HL-60/S4 treated with phorbol 12-myristate 13-acetate at 8.2 ng/mL for 4 days and 3 days (cell line): Measurements from ENCODE around the gene SERPINB8.

ENCODE experiments used
- in situ Hi-C: fragments of 300-500 bp; cut with MboI; formaldehyde crosslinking; loops from 2 replicates; pipeline ENCODE4 v1.15.0; 2022; ENCODE audit warnings: low sequenced_read_pairs

The SERPINB8 gene

DNA sequence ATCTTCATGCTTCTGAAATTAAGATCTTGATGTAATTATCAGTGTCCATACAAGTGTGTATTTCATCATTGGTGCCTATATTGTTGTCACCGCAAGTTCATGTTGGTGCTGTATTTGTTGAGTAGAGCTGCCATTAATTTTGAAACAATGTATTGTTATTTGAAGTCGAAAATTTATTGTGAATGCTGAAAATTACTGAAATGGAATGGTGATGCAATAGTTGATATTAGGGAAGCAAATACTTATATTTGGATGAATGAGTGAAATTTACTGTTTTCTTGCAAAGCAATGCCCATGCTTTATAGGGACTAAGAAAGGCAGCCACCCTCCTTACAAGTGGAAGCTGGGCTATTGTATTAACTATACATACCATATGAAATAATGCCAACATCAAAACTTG lies 41.6 kb downstream of the SERPINB8 start:
- in situ Hi-C loops: no loop called here

DNA sequence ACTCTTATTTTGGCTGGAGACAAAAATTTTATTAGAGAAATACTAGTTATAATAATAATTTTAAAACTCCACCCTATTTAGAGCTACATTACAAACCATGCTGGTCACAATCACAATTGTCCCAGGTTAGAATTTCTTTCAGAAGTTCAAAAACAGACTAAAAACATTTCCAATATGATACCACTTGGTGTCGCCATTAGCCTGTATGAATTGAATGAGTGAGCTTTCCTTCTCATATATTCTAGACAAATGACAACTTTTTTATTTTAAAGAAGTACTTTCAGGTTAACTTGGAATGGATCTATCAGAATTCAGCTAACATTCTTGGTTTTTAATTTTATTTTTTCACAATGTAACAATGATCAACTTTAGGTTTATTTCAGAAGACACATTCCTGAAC lies 48.0 kb downstream of the SERPINB8 start:
- in situ Hi-C loops: no loop called here

DNA sequence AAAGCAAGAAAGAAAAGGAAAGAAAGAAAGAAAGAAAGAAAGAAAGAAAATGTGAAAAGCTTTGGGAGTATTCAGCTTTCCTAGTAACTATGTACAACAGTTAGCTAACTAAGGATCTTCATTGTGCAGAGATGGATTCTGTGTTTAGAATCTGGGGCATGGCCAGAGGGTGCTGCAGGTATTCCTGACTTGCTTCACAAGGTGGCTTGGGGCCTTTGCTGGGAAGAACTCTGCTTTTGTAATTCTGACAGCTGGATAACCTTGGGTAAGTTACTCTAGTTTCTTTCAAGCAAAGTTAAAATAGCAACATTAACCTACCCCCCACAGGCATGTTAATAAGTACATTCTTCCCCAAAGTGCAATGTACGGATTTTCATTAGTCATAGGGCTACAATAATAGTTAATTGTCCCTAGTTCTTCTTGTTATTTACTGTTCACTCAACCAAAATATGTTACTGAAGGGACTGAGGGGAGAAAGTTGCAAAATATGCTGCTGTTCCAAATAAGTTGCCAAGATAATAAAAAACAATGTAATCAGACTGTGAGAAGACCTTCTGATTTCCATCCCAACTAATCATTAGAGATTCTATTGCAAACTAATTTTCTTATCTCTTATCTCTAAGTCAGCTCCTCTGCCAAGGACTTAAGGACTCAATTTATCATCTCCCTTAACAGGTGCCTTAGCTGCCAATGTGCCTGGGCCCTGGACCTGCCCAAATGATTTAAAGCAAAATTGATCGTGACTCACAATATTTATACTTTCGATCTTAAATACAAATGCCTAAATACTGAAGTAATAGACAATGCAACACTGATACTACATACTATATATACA lies 50.3 kb downstream of the SERPINB8 start:
- in situ Hi-C loops: no loop called here

DNA sequence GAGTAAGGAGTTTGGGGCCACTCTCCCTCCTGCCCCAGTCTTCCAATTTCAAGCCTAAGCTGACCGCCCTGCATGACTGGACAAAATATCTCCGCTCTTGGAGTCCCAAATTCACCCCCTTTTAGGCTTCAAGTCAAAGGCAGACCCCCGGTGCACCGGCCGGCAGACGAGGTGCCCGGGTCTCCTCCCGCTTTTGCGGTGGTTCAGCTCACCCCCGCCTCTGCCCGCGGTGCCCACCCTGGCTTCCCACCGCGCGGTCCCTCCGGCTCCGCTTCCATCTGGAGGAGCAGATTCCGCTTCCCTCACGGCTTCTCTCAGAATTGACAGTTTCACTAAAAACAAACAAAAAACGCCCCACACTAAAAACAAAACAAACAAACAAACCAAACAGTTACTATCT lies 56.5 kb downstream of the SERPINB8 start:
- in situ Hi-C loops: no loop called here

DNA sequence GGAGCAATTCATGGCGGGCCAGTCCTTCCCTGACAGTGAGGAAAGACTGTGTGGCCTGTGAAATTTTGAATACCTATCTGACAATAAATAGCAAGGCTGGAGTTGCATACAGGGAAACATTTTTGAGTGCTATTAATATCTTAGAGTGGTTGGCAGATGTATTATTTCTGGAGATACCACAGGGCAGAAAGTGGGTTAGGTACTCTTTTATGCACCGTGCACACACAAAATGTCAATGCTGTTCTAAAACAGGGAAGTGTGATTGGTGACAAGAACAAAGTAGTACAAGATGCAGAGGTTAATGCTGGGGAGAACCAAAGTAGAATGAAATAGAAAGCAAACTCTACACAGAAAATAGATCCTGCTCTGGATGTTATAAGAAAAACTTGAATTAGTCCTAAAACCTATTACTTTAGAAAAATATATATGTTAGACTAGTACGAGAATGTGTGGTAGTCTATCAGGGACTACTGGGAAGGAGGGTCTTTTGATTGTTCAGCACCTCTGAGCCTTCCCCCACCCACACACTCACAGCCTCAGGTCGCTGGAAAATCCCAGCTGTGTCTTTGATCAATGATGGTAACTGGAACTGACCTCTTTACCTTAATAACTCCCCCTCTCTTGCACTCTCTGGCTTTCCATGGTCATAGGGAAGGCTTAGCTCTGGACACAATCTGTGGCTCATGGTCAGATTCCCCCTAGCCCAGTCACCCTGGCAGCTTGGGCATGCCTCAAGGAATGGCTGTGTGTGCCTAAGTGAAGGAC lies 58.2 kb downstream of the SERPINB8 start:
- in situ Hi-C loops: no loop called here

DNA sequence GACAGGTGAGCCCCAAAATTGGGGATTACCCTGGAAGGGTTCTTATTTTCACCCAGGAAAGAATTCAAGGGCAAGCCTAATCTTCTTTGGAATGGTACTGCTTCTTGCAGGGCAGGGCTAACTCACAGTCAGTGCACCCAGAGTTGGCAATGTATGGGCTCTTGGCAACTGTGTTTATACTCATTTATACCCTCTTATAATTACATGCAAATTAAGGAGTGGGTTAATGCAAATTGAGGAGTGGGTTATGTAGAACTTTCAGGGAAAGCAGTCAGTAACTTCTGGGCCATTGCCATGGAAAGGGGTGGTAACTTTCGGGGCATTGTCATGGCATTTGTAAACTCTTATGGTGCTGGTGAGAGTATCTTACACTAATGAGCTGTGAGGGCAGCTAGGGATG lies 59.2 kb downstream of the SERPINB8 start:
- in situ Hi-C loops: no loop called here

DNA sequence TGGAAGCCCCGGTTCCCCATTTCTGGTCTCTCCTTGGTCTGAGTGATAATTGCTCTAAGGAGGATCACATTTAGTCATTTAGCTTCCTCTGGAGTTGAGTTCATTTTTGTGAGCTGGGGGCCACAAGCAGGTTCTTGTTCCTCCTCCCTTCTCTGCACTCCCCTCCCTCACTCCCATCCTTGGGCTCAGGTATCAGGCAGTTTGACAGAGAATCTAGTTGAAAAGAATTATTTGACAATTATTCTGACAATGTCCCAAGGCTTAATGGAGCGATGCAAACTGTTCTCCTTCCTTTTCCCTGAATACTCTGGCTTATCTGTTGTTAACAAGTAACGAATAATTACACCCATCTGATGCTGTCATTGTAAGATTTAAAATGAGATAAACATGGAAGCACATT lies 61.5 kb downstream of the SERPINB8 start:
- in situ Hi-C loops: no loop called here

DNA sequence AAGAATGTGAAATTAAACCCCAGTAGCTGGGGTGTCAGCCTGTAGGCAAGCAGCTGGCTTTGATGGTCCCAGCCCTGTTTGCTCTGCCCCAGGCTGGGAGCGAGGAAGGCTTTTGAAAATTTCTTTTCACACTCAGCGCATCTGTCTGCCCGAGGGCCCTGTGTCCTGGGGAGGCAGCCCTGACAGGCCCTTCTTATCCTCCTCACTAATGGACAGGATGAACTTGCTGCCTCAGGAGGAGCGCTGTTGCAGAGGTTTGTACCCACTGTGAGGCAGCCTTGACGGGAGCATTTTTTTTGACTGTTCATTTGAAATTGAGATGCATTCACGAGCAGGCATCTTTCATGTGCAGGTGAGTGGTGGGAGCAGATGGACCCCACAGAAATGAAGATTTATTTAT lies 62.4 kb downstream of the SERPINB8 start:
- in situ Hi-C loops: no loop called here

DNA sequence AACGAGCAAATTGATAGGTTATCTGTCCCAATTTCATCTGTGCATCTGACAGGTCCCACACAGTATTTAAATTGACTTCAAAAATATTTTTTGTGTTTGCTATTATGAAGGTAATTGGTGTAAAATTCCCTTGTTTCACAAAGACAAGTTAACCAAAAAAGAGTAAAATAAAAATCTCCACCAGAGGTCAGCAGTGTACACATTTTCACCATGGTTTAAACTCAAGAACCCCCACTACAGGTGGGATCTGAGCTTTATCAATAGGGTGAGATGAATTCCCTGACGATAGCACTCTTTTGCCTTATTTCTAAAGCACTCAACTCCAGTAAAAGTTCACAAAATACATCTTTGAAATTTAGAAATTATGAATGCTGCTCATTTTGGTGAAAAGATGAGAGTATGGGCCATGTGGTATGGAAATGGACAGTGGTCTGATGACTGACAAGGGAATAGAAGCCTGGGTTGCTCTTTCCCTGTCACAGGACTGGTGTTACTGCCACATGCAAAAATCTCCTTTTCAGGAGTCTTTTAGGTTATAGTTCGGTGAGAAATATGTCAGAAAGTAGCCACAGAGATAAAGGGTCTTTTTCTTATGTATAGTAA lies 68.0 kb downstream of the SERPINB8 start:
- in situ Hi-C loops: no loop called here
